Neutrophil (primary cell): ENCODE measurements around the gene ENTREP3.

Experiments used
- H3K27ac ChIP-seq: fragments of 200-600 bp; sonication (generic); 2 replicates; pipeline ENCODE4 v1.5.1; 2016; ENCODE audit warnings: mild to moderate bottlenecking, moderate library complexity
- H3K27me3 ChIP-seq: fragments of 200-600 bp; sonication (generic); 2 replicates; pipeline ENCODE4 v1.6.0; 2016; ENCODE audit warnings: mild to moderate bottlenecking
- H3K36me3 ChIP-seq: fragments of 200-600 bp; sonication (generic); 2 replicates; pipeline ENCODE4 v1.5.1; 2017
- H3K4me1 ChIP-seq, 2 experiments: fragments of 200-600 bp in 1 of 2; sonication (generic) in 1 of 2; 1 replicate in 1 of 2; 2 replicates in 1 of 2; pipeline versions ENCODE4 v1.5.1 to v1.6.1; 2013 to 2016; ENCODE audit warnings: low read depth in 1 of 2, low read length in 1 of 2, mild to moderate bottlenecking in 1 of 2, moderate library complexity in 1 of 2; ENCODE audit not compliant: control insufficient read depth in 1 of 2, insufficient read depth in 1 of 2
- H3K4me3 ChIP-seq, 2 experiments: fragments of 200-600 bp in 1 of 2; sonication (generic) in 1 of 2; 1 replicate in 1 of 2; 2 replicates in 1 of 2; pipeline ENCODE4 v1.5.1; 2013 to 2016; ENCODE audit warnings: low read depth in 1 of 2, low read length in 1 of 2, mild to moderate bottlenecking in 1 of 2, moderate library complexity in 1 of 2
- H3K9me3 ChIP-seq: fragments of 200-600 bp; sonication (generic); 2 replicates; pipeline ENCODE4 v1.5.1; 2016
- CTCF ChIP-seq: fragments of 200-600 bp; sonication (generic); IDR thresholded peaks from 2 replicates; pipeline ENCODE4 v1.5.1; 2016; ENCODE audit warnings: antibody characterized with exemption

ENTREP3 gene

GRCh38 chr1:155209312-155209721 lies 46.0 kb downstream of the ENTREP3 start:
- H3K27me3 ChIP-seq, result no peaks in the 10 kb centered on the region
- H3K4me1 ChIP-seq, result peaks cover 57 to 58% of the 10 kb centered on the region in 2 experiments
- no peaks in the 10 kb centered on the region for H3K9me3 ChIP-seq
- peak overlapping the region; percentile 99 for H3K27ac ChIP-seq
- H3K4me3 ChIP-seq, result peak overlapping the region; percentile 74 to 87
- peaks cover 14% of the 10 kb centered on the region for H3K36me3 ChIP-seq
- TF ChIP-seq CTCF, result no peak

GRCh38 chr1:155208541-155209311 lies 46.6 kb downstream of the ENTREP3 start, which contains the start of gene MTX1:
MTX1 (plus strand) TSS chr1:155208695; CDS start chr1:155208805, 110 bp downstream.
- H3K4me1 ChIP-seq, result peaks cover 57 to 58% of the 10 kb centered on the region in 2 experiments
- H3K4me3 ChIP-seq, result peak within 1 kb of the TSS; percentile 74 to 87
- H3K36me3 ChIP-seq, result peaks cover 14% of the 10 kb centered on the region

GRCh38 chr1:155207806-155208540 lies 47.3 kb downstream of the ENTREP3 start, which contains the start of gene THBS3:
THBS3 (minus strand) TSS chr1:155207897; CDS start chr1:155207876, 21 bp downstream.
- H3K27me3 ChIP-seq, result no peaks in the 10 kb centered on the region
- H3K9me3 ChIP-seq, result no peaks in the 10 kb centered on the region
- peak; percentile 6 for TF ChIP-seq CTCF
- H3K4me1 ChIP-seq, result peaks cover 57 to 58% of the 10 kb centered on the region in 2 experiments
- H3K4me3 ChIP-seq, result peak within 1 kb of the TSS; percentile 74 to 87
- peaks cover 14% of the 10 kb centered on the region for H3K36me3 ChIP-seq
- peak within 1 kb of the TSS; percentile 99 for H3K27ac ChIP-seq

More at GRCh38 chr1:155208541-155209311, 46.6 kb downstream of the ENTREP3 start, which contains the start of gene MTX1:
- H3K9me3 ChIP-seq, result no peaks in the 10 kb centered on the region
- TF ChIP-seq CTCF, result peak; percentile 24
- H3K27me3 ChIP-seq, result no peaks in the 10 kb centered on the region
- H3K27ac ChIP-seq, result peak within 1 kb of the TSS; percentile 99

- H3K9me3 ChIP-seq, result no peaks in the 10 kb centered on the region
- H3K27me3 ChIP-seq, result no peaks in the 10 kb centered on the region
- peaks cover 6% of the 10 kb centered on the region for H3K36me3 ChIP-seq
- H3K4me1 ChIP-seq, result peaks cover 49 to 50% of the 10 kb centered on the region in 2 experiments
- TF ChIP-seq CTCF, result peak; percentile 86
- H3K4me3 ChIP-seq, result peak overlapping the region; percentile 74 to 87
- H3K27ac ChIP-seq, result peak overlapping the region; percentile 99
Measured at GRCh38 chr1:155206891-155207805, 48.1 kb downstream of the ENTREP3 start.
